NCI-H345 (cell line): ENCODE data around the gene CLIP2.
A peak's percentile ranks its signal among the peaks of the same experiment; 100 is the strongest.
"Not testable (repeated sequence)": the region's sequence is repeated elsewhere in the genome, so short reads cannot be mapped to it uniquely, and the experiment has no call there.

Experiments
- DNase-seq: peaks from one replicate; lab custom pipeline; 2025; lab: John Stamatoyannopoulos, UW

CLIP2 gene

DNA sequence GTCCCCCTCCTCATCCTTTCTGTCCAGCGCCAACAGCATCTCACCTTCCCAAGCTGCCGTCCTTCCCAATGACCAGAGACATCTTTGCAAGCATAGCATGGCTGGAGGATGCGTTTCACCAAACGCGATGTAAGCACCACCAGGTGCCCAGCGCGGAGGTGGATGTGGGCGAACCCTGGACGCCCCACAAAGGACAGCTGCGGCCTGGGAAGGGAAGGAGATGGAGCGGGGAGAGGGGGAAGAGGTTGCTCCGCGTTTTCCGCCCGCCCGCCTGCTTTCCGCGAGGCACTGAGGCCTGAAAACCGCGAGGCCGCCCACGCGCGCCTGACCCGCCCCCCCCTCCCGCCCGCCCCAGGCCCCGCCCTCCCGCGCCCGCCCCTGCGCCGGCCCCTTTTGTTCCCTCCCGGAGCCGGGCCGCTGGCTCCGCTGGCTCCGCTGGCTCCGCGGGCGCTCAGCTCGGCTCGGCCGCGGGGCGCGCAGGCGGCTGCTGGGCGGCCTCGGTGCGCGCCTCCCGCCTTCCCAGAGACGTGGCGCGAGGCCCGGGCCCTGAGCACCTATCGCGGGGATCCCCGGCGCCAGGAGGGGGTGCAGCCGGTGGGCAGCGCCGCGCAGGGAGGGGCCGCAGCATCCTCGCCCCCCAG, at the start of gene CLIP2:
Gene CLIP2 (plus strand): TSS at position 390 of the 641 bp plus-strand sequence. CDS start 28,140 bp downstream, outside the sequence.
- DNase-seq: peak; percentile 78

DNA sequence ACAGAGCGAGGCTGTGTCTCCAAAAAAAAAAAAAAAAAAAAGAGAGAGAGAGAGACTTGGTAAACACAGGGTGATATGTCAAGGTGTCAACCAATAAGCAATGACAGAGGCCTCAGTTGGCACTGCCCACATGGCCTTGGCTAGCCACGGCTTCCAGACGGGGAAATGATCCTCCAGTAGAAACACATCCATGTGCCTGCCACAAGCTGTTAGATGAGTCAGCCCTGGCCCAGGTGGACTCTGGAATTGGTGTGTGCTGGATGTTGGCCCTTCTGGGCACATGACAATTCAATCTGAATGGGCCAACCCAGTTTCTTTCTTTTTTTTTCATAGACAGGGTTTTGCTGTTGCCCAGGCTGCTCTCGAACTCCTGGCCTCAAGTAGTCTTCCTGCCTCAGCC, 48.7 kb upstream of the CLIP2 start:
- no peak for DNase-seq

DNA sequence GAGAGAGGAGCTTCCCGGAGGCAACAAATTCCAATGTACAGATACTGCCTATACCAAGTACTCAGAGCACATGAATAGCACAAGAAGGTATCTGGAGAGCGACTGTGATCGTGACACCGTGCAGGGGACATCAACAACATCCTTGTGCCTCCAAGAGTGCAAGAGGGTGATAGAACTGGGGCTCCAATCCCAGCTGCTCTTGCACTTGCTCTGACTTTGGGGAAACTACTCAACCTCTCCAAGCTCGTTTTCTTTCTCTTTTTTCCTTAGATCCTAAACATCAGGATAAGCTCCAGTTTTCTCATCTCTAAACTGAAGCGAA, 47.1 kb upstream of the CLIP2 start:
- DNase-seq: no peak

DNA sequence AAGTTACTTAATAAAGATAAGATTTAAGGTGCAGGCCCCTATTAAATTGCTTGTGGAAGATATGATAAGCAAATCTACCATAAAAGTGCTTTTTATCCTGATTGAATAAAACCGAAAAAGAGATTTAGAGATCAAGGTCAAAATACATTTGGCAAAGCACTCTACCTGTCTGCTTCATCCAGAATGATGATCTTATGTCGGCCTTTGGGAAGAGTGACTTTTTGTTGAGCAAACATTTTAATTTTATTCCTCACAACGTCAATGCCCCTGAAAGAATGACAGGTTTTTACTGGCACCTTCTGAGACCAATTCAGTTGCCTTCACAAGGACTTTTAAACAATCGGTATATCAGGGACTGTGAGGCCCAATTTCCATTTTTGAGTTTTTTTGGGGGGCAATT, 42.7 kb upstream of the CLIP2 start:
- no peak for DNase-seq

DNA sequence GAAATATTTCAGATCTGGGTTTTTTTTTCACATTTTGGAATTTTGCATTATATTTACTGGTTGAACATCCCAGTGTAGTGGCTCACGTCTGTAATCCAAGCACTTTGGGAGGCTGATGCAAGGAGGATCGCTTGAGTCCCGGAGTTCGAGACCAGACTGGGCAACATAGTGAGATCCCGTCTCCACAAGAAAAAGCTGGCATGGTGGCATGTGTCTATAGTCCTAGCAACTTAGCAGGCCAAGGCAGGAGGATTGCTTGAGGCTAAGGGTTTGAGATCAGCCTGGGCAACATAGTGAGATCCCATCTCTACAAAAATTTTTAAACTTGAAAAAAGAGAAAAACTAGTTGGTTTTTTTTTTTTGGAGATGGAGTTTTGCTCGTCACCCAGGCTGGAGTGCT, 41.1 kb upstream of the CLIP2 start:
- no peak for DNase-seq

DNA sequence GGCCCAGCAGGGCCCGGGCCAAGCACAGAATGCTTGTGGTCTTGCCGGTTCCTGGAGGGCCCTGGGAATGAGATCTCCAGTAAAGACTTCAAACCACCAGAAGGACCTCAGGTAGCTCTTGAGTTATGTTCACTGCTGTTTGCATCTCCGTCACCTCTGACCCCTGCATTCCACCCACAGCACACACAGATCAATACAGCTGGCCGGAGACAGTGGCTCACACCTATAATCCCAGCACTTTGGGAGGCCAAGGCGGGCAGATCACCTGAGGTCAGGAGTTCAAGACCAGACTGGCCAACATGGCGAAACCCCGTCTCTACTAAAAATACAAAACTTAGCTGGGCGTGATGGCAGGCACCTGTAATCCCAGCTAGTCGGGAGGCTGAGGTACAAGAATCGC, 40.1 kb upstream of the CLIP2 start:
- not testable (repeated sequence) for DNase-seq

DNA sequence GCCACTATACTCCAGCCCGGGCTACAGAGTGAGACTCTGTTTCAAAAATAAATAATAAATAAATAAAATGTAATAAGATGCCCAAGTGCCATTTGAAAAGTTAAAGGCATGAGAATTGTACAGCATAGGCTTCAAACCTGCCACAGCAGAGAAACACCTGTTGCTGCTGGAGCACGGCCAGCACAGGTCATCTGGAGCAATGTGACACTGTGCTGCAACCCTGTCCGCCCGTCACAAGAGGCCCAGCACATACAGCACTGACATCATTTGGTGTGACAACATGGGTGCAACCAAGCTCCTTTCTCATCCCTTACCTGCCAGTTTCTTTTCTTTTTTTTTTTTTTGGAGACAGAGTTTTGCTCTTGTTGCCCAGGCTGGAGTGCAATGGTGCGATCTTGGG, 36.3 kb upstream of the CLIP2 start:
- no peak for DNase-seq

DNA sequence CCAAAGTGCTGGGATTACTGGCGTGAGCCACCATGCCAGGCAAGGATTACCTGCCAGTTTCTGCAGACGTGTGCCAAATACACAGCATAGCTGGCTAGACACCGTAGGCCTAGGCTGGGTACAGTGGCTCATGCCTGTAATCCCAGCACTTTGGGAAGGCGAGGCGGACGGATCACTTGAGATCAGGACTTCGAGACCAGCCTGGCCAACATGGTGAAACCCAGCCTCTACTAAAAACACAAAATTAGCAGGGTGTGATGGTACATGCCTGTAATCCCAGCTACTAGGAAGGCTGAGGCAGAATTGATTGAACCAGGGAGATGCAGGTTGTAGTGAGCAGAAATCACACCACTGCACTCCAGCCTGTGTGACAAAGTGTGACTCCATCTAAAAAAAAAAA, 35.9 kb upstream of the CLIP2 start:
- no peak for DNase-seq

DNA sequence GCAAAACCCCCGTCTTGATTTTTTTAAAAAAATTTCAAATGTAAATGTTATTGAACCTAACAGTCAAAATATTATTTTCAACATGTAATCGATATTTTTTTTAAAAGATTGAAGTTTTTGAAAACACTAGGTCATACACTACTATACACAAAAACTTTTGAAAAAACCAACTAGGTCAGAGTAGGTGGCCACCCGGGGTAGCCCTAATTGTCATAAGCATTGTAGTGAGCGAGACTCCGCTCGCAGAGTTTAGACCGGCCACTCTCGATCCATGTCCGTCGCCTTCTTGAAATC, 35.4 kb upstream of the CLIP2 start:
- no peak for DNase-seq

DNA sequence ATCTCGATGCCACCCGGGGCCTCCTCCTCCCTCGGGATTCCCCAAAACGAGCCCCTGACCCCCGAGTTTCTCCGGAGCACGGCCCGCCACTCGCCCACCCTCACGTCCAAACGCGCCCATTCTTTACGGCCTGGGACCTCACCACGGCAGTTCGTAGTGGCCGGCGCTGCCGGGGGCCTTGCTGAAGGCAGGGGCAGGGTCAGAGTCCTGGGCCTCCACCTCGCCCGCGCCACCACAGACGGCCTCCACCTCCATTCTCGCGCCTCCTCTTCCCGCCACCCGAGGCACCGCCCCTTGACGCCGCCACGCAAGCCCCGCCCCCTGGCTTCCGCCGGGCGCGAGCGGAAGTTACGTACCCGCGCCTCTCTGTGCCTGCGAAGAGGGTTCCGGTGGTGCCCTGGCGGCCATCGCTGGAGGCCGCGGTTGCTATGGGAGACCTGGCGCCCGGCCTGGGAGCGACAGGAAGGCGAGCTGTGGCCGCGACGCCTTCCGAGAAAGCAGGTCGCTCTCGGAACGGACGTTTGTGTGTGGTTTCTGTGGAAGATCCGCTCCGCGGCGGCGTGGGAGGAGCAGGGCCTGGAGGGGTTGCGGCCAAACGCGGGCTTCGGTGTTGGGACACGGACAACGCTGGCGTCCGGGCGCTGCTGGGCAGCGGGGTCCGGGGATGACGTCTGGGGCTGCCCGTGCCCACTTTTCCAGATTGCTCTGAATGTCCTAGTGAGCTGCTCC, 34.9 kb upstream of the CLIP2 start, which contains the start of gene RFC2:
Gene RFC2 (minus strand): TSS at position 271 of the 729 bp plus-strand sequence. CDS start 16 bp downstream, at position 255.
- peak; percentile 96 for DNase-seq

DNA sequence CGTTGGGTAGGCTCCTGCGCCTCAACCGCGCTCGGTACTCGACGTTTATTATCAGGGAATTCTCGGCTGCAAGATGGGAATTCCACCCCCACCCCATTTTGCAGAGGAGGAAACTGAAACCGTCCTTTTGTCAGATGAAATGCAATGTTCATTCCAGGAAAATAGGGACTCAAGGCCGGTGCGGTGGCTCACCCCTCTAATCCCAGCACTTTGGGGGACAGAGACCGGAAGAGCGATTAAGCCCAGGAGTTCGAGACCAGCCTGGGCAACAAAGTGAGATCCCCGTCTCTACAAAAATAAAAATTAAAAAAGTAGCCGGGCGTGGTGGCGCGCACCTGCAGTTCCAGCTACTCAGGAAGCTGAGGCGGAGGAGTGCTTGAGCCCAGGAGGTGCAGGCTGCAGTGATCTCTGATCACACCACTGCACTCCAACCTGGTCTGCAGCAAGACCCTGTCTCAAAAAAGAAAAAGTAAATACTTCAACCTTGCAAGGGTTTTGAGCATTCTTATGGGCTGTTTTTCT, 34.3 kb upstream of the CLIP2 start:
- no peak for DNase-seq

DNA sequence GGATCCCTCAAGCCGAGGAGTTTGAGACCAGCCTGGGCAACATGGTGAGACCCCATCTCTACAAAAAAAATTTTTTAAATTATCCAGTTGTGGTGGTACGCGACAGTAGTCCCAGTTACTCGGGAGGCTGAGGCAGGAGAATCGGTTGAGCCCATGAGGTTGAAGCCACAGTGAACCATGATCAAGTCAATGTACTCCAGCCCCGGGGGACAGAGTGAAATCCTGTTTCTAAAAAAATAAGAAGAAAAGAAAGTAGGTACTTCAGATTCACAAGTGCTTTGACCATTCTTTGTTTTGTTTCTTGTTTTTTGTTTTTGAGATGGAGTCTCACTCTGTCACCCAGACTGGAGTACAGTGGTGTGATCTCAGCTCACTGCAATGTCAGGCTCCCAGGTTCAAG, 33.7 kb upstream of the CLIP2 start:
- not testable (repeated sequence) for DNase-seq

DNA sequence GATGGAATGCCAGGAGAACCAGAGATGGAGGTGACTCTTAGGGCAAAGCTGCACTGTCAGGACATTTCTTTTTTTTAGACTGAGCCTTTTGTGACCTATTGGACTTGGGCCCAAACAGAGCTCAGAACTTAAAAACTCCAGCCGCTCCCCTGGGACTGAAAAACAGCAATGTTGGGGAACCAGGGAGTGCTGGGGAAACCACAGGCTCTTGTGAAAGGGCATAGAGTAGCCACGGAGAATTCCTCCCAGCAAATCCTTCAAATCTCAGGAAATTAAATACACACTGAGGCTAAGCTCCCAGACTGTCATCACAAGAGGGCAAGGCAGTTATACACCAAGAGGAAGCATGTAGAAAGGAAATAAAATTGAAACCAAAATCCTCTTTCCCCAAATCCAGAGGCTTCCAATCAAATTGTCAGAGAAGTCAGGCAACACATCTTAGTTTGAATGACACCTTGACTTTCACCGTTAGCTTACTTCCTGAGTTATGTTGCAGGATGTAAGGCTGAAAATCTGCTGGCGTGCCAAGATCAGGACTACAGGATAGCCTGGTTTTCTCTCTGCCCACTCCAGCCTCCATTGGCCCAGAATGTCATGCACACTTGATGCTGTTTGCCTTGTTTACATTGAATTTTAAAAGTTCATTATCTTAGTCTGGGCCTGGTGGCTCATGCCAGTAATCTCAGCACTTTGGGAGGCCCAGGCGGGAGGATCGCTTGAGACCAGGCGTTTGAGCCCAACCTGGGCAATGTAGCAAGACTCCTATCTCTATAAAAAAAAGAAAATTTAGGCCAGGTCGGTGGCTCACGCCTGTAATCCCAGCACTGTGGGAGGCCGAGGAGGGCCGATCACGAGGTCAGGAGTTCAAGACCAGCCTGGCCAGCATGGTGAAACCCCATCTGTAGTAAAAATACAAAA, 32.5 kb upstream of the CLIP2 start:
- DNase-seq: no peak

DNA sequence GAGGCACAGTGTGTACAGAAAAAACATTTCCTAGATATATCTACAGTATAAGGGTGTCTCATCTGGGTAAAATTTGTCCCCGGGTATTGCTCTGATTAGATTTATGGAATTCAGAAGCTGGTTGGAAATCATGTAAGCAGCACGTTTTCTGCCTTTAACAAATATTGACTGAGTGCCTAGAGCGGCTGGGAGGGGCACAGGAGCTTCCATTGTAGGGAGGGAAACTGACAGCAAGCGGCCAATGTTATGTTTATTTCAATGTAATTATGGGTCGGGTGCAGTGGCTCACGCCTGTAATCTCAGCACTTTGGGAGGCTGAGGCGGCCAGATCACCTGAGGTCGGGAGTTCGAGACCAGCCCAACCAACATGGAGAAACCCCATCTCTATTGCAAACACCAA, 30.6 kb upstream of the CLIP2 start:
- no peak for DNase-seq

DNA sequence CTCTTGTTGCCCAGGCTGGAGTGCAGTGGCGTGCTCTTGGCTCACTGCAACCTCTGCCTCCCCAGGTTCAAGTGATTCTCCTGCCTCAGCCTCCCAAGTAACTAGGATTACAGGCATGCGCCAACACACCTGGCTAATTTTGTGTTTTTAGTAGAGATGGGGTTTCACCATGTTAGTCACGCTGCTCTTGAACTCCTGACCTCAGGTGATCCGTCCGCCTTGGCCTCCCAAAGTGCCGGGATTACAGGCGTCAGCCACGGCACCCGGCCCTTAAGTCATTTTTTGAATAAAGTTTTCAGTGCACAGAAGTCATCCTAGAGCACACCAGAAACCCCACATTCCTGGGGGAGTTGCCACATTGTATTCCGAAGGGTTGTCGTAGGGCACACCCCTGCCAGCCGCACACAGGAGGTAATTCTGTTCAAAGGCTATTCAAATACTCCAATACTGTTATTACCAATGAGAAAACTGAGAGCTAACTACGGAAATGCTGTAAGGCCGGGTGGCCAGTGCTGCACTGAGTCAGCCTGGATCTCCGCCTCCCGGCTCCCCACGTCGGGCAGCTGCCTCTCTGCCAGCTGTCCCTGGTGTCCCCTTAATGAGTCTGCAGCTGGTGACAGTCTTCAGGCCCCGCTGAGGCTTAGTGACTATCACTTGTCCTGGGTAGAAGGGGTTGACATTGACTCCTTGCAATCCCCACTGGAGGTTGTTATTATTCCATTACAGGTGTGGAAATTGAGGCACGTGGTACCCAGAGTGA, 26.4 kb upstream of the CLIP2 start:
- DNase-seq: no peak

DNA sequence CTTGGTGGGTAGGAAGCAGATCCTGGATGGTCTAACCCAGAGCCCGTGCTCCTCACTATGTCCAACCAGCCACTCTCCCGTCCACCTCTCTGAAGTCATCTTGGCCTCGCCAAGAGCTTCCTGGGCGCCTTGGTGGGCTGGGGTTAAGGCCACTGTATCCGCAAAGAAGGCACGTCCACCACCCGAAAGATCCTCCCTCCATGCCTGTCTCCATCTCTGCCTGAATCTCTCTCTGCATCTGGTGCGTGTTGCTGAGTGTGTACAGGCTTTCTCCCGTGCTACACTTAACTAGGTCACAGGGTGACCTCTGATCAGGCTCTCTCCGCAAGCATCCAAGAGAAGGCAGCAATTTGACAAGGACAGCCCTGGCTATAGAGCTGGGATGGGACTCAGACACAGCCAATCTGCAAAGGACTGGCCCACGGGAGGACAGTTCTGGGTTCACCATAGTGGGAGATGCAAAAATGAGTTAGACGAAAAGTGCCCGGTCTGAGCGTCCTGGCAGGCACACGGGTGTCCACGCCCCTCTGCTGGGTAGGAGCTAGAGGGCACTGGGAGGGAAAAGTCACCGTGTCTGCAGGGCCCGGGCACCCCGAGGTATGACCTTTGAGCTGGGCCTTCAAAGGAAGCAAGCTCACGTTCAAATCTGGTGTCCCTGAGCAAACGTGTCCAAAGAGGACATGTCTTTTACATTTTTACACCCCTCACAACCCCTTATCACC, 25.6 kb upstream of the CLIP2 start:
- DNase-seq: no peak

DNA sequence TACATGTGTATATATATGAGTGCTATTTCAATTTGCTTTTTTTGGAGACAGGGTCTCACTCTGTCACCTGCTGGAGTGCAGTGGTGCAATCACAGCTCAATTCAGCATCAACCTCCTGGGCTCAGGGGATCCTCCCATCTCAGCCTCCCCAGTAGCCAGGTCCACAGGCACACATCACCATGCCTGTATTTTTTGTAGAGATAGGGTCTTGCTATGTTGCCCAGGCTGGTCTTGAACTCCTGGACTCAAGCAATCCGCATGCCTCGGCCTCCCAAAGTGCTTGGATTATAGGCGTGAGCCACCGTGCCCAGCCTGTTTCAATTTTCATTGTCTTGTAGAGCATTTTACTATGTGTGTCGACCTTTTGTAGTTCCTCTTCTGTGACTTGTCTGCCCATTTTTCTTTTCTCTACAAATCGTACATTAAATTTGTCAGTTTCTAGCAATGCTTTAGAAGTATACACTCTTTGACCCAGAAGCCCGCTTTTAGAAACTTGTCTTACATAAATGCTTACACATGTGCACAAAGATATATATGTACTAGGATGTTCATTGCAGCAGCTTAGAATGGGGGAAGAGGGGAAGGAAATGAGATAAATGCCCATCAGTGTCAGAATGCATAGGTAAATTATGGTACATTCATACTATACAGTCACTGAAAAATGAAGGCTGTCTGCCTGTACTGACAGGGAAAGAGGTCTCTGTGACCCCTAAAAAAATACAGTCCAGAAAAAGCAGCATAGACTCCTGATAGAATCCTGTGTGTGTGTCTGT, 22.8 kb upstream of the CLIP2 start:
- DNase-seq: no peak

DNA sequence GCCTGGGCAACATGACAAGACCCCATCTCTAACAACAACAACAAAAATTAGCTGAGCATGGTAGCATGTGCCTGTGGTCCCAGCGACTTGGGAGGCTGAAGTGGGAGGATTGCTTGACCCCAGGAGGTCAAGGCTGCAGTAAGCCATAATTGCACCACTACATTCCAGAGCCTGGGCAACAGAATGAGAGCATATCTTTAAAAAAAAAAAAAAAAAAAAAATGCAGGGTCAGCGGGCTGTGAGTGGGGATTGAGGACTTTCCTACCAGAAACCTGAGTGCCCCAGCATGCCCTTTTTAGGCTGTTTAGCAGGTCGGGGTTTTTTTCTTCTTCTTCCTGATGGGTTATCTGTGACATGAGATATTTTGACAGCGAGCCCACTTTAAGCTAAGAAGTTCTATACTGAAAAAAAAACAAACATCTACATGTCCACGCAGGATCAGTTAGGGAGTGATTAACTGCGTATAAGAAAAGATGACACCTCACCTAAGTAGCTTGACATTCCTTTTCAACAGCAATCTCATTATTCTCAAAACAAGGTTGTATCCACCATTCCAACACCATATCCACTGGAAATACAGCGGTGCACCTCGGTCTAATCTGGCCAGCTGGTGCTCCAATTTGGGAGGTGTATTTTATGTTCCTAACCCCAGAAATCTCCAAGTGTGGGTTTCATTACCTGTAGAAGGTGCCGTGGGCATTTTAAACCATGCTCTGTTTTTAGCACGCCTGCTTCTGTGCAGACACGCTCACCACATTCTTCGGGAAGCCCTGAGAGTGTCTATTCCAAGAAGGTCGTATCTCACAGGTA, 21.2 kb upstream of the CLIP2 start:
- DNase-seq: no peak

DNA sequence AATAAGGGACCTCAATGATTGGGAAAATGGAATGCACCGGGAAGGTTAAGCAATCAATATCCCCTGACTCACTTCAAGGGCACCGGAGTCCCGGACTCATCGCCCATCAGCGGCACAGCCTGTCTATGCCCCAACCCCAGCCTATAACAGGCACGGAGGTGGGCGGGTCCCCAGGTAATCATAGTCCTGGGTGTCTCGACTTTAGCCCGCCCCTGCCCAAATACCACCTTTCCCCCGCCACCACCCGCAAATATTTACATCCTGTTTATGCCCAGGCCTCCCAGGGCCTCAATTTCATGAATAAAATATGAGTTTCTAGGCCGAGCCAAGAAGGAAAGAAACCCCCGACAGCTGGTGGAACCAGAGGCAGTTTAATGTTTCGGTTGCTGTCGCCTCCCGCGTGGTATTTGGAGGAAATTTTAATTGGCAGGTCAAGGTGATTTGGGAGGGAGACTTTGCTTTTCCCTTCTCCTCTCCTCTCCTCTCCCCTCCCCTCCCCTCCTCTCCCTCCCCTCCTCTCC, 19.4 kb upstream of the CLIP2 start:
- peak; percentile 83 for DNase-seq
